ENCODE data around the gene DNTT.

- TF ChIP-seq EZH2phosphoT487 (IDR thresholded peaks at IDR 0.05; ENCODE audit: insufficient read depth, low read depth) (no peak), EZH2 (IDR thresholded peaks at IDR 0.05; ENCODE audit: insufficient read depth, poor library complexity, severe bottlenecking) (no peak)
Measured at GRCh38 chr10:96371356-96371755, 67.1 kb downstream of the DNTT start.

Measured in GM23248 (cell line).